K562 (cell line): ENCODE measurements around the gene PRR36. TPM values are rescaled to one million over a fixed set of nuclear protein-coding genes. Genes with fewer than 3 reads are reported as not detected.

Experiments used
- ATAC-seq: fragments of 200-7000 bp; cut with Tn5 transposase; 3 replicates; pipeline ENCODE4 v1.9.1; 2020; ENCODE audit warnings: moderate library complexity
- BruUV-seq: library from RNA; stranded (reverse); fragments of 400-500 nt; replicated peaks from 2 replicates; lab custom pipeline; 2021; lab: Mats Ljungman, UMichigan
- CTCF ChIA-PET: fragments of 300-600 bp; formaldehyde crosslinking; extraction: SDS; loops from one replicate; lab custom pipeline; 2021; ENCODE audit warnings: low intra/inter-chr PET ratio; lab: Yijun Ruan, JAX
- POLR2A ChIA-PET: fragments of 300-600, 350-650 bp; sonication (Branson Sonifier 250); formaldehyde crosslinking; extraction: SDS; loops from one replicate; lab custom pipeline; 2021; ENCODE audit warnings: antibody characterized with exemption, inconsistent platforms; lab: Yijun Ruan, JAX
- DNase-seq, 4 experiments: peaks; one replicate each; pipeline versions ENCODE4 v3.0.0 to v3.0.0-alpha.2; 2011 to 2018; ENCODE audit warnings: low spot score in 3 of 4, mixed read lengths in 3 of 4; ENCODE audit errors: extremely low read depth in 1 of 4
- FAIRE-seq: peaks from 2 replicates; lab custom pipeline; 2011; peaks lifted over from hg19 to GRCh38; lab: Jason Lieb, UNC
- H2AFZ ChIP-seq: 2 replicates; pipeline ENCODE4 v1.6.0; 2011; ENCODE audit warnings: low read depth, low read length, control low read depth, inconsistent platforms
- H3K27ac ChIP-seq: fragments of 200-600 bp; 3 replicates; pipeline ENCODE4 v1.8.0; 2011; ENCODE audit warnings: low read depth, mild to moderate bottlenecking, control low read depth, inconsistent platforms, low read length, moderate library complexity, mixed read lengths; ENCODE audit errors: extremely low read depth
- H3K27me3 ChIP-seq, 2 experiments: fragments of 300-600 bp in 1 of 2; 2 replicates in 1 of 2; 3 replicates in 1 of 2; pipeline versions ENCODE4 v1.6.0 to v1.8.0; 2011; ENCODE audit warnings: inconsistent platforms in 2 of 2, low read length in 2 of 2, mild to moderate bottlenecking in 1 of 2, mixed read lengths in 1 of 2, moderate library complexity in 1 of 2; ENCODE audit not compliant: control insufficient read depth in 2 of 2, insufficient read depth in 2 of 2
- H3K36me3 ChIP-seq: fragments of 300-600 bp; 3 replicates; pipeline ENCODE4 v1.8.0; 2011; ENCODE audit warnings: mild to moderate bottlenecking, low read length, inconsistent platforms; ENCODE audit not compliant: control insufficient read depth, insufficient read depth
- H3K4me1 ChIP-seq, 2 experiments: fragments of 200-600 bp in 1 of 2; replicated peaks in 1 of 2; 2 replicates in 1 of 2; 3 replicates in 1 of 2; pipeline versions ENCODE4 v1.5.1 to v1.8.0; 2011; ENCODE audit warnings: inconsistent platforms in 2 of 2, low read length in 2 of 2, mild to moderate bottlenecking in 1 of 2, mixed read lengths in 1 of 2, moderate library complexity in 1 of 2; ENCODE audit not compliant: control insufficient read depth in 2 of 2, insufficient read depth in 2 of 2
- H3K4me2 ChIP-seq: 2 replicates; pipeline ENCODE4 v1.6.1; 2011; ENCODE audit warnings: low read length, control low read depth, inconsistent platforms, mixed read lengths; ENCODE audit not compliant: insufficient read depth
- H3K4me3 ChIP-seq: fragments of 200-600 bp; sonication (generic), shearing (Covaris generic); 2 replicates; pipeline ENCODE4 v1.5.1; 2016; ENCODE audit warnings: control low read depth, inconsistent platforms
- H3K79me2 ChIP-seq: fragments of 200-600 bp; 3 replicates; pipeline ENCODE4 v1.8.0; 2011; ENCODE audit warnings: low read length, inconsistent platforms; ENCODE audit not compliant: control insufficient read depth, insufficient read depth
- H3K9ac ChIP-seq, 2 experiments: 2 replicates each; pipeline versions ENCODE4 v1.6.0 to v1.6.1; 2011; ENCODE audit warnings: low read depth in 2 of 2, low read length in 2 of 2, control low read depth in 1 of 2, inconsistent platforms in 1 of 2, mild to moderate bottlenecking in 1 of 2, mixed read lengths in 1 of 2; ENCODE audit not compliant: insufficient read depth in 1 of 2
- H3K9me1 ChIP-seq: one replicate; pipeline ENCODE4 v1.6.0; 2011; ENCODE audit warnings: inconsistent platforms, mild to moderate bottlenecking, low read length, moderate library complexity; ENCODE audit not compliant: control insufficient read depth, insufficient read depth
- H3K9me3 ChIP-seq: replicated peaks from 2 replicates; pipeline ENCODE4 v1.5.1; 2011; ENCODE audit warnings: low read depth, low read length, inconsistent platforms; ENCODE audit not compliant: control insufficient read depth, insufficient read depth
- H4K20me1 ChIP-seq: replicated peaks from 2 replicates; pipeline ENCODE4 v1.6.1; 2011; ENCODE audit warnings: low read length, inconsistent platforms, mixed read lengths; ENCODE audit not compliant: control insufficient read depth, insufficient read depth
- SETDB1 ChIP-seq: IDR thresholded peaks from one replicate; pipeline ENCODE4 v1.6.1; 2012; ENCODE audit warnings: low read length, control low read depth, inconsistent platforms
- SLC30A9 ChIP-seq: fragments of 250-450 bp; sonication (Bioruptor Pico); IDR thresholded peaks from 2 replicates; pipeline ENCODE4 v1.8.0; 2022; ENCODE audit warnings: mild to moderate bottlenecking, moderate library complexity
- XRCC3 ChIP-seq: fragments of 450-650 bp; IDR thresholded peaks from 2 replicates; pipeline ENCODE4 v1.6.1; 2017; ENCODE audit warnings: mild to moderate bottlenecking, moderate library complexity
- ZFX ChIP-seq: sonication (generic); formaldehyde crosslinking; IDR thresholded peaks from 2 replicates; pipeline ENCODE4 v1.8.0; 2022; ENCODE audit warnings: mild to moderate bottlenecking, missing genetic modification reagents, moderate library complexity
- ZNF146 ChIP-seq: IDR thresholded peaks from one replicate; pipeline ENCODE4 v1.6.1; 2018; ENCODE audit warnings: missing compliant biosample characterization; ENCODE audit not compliant: unreplicated experiment
- ZNF253 ChIP-seq: fragments of 250-450 bp; sonication (Bioruptor Pico); conservative IDR thresholded peaks from 2 replicates; pipeline ENCODE4 v1.6.1; 2021; ENCODE audit warnings: mild to moderate bottlenecking
- WGBS: fragments of 100-300 bp; shearing (Covaris generic); methylation state at CpG from one replicate; pipeline ENCODE4 v1.1.6; 2016; ENCODE audit warnings: low coverage, mixed read lengths; ENCODE audit not compliant: insufficient coverage; ENCODE audit errors: missing lambda C conversion rate; 5-methylcytosine and 5-hydroxymethylcytosine counted together
- in situ Hi-C: fragments of 300-500 bp; cut with MboI; formaldehyde crosslinking; loops from 4 replicates; pipeline ENCODE4 v1.15.0; 2018; ENCODE audit warnings: inconsistent platforms, mixed read lengths
- intact Hi-C: fragments of 100-400 bp; cut with micrococcal nuclease; formaldehyde crosslinking; loops from 2 replicates; pipeline ENCODE4 v1.14.2; 2022
- polyA plus RNA-seq, 8 experiments: library from polyadenylated mRNA; depleted of rRNA in 4 of 8; stranded (reverse) in 5 of 8; unstranded in 3 of 8; fragments of >200 nt; fragmentation: Nextera tagmentation in 2 of 8; fragmentation: Illumina TruSeq in 1 of 8; extraction: Ambion mirVana in 2 of 8; extraction: Trizol in 1 of 8; gene quantifications; 2 replicates each; pipeline versions ENCODE4 v1.2.1 to v1.2.3, GENCODE V29; 2011 to 2014; ENCODE audit warnings: inconsistent platforms in 1 of 8, missing spikeins in 1 of 8
- total RNA-seq, 7 experiments: library from RNA; depleted of rRNA in 6 of 7; stranded (reverse); fragments of >200 nt in 6 of 7; fragmentation: Illumina TruSeq in 2 of 7; extraction: Trizol in 2 of 7; gene quantifications; 2 replicates each; pipeline versions ENCODE4 v1.2.1 to v1.2.3, GENCODE V29; 2011 to 2021; ENCODE audit warnings: low replicate concordance in 1 of 7
- TF ChIP-seq, protein P1 (sequence below): sonication (generic); formaldehyde crosslinking; IDR thresholded peaks from 2 replicates; pipeline ENCODE4 v1.8.1; 2023; ENCODE audit warnings: mild to moderate bottlenecking, missing genetic modification reagents, moderate library complexity

The PRR36 gene
- total and polyA plus RNA-seq, 9 of the 15 experiments (the other 6 are each of a cell fraction or from before 2014, with no cell fraction given), result 0.05 to 0.42 (median 0.06) TPM; not detected in 6

GRCh38 chr19:7849631-7849999 lies 24.6 kb downstream of the PRR36 start:
- TF ChIP-seq XRCC3, result no peak
- no peak for TF ChIP-seq ZNF253 (CRISPR knock-in tag)
- no peak for TF ChIP-seq ZFX (CRISPR knock-in tag)
- TF ChIP-seq, protein P1, sequence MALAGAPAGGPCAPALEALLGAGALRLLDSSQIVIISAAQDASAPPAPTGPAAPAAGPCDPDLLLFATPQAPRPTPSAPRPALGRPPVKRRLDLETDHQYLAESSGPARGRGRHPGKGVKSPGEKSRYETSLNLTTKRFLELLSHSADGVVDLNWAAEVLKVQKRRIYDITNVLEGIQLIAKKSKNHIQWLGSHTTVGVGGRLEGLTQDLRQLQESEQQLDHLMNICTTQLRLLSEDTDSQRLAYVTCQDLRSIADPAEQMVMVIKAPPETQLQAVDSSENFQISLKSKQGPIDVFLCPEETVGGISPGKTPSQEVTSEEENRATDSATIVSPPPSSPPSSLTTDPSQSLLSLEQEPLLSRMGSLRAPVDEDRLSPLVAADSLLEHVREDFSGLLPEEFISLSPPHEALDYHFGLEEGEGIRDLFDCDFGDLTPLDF (CRISPR knock-in tag), result no peak
- TF ChIP-seq SLC30A9, result no peak
- TF ChIP-seq ZNF146 (CRISPR knock-in tag), result no peak
- TF ChIP-seq SETDB1, result no peak
- TF ChIP-seq, all 486 proteins: peak for 0
- intact Hi-C loops (no loop called here), in situ Hi-C loops (no loop called here)
- H2AFZ ChIP-seq, result no peak overlapping the region
- H3K9ac ChIP-seq, result no peak overlapping the region
- FAIRE-seq (no peak), ATAC-seq (no peak), DNase-seq (no peak)
- ChIA-PET POLR2A (interaction anchor here (0.6 to 1.0 kb wide), 3 partner anchors 15 to 266 kb away, joined by 3 to 6 read pairs (median 5); no protein-coding TSS in a partner anchor), CTCF (no interaction called here)
- H3K36me3 ChIP-seq, result no peaks in the 10 kb centered on the region
- H3K9me3 ChIP-seq, result no peaks in the 10 kb centered on the region
- no peak overlapping the region for H3K27ac ChIP-seq
- no peak overlapping the region for H3K4me2 ChIP-seq
- peaks cover 8 to 58% of the 10 kb centered on the region in 2 experiments; a peak in 4 of 5 replicates for H3K4me1 ChIP-seq
- no peaks in the 10 kb centered on the region for H3K9me1 ChIP-seq
- 4% methylated on average over 5 of the region's 9 CpGs for WGBS
- BruUV-seq, result no TSS peak
- no peaks in the 10 kb centered on the region for H3K79me2 ChIP-seq
- H3K4me3 ChIP-seq, result no peak overlapping the region
- peaks cover 26% of the 10 kb centered on the region for H4K20me1 ChIP-seq
- H3K27me3 ChIP-seq, result peaks cover 22 to 66% of the 10 kb centered on the region in 2 experiments; a peak in 4 of 5 replicates
